CD14-positive monocyte (primary cell): Measurements from ENCODE around the gene SPNS3. TPM values are rescaled to one million over a fixed set of nuclear protein-coding genes. Genes with fewer than 3 reads are reported as not detected.

Source experiments
- DNase-seq, 3 donors: peaks; one replicate each; pipeline ENCODE4 v3.0.0-alpha.2; 2011 to 2022
- H2AFZ ChIP-seq: 2 replicates; pipeline ENCODE4 v1.6.0; 2012; ENCODE audit warnings: mild to moderate bottlenecking, low read depth, low read length, inconsistent platforms; ENCODE audit not compliant: insufficient read depth, poor library complexity, severe bottlenecking
- H3K27ac ChIP-seq, 2 donors: 1 replicate in 1 of 2; 2 replicates in 1 of 2; pipeline ENCODE4 v1.5.1; 2012 to 2013; ENCODE audit warnings: low read length in 2 of 2, control low read depth in 1 of 2, inconsistent platforms in 1 of 2, low read depth in 1 of 2, mild to moderate bottlenecking in 1 of 2
- H3K27me3 ChIP-seq, 2 donors: one replicate each; pipeline versions ENCODE4 v1.6.0 to v1.6.1; 2011 to 2013; ENCODE audit warnings: low read length in 2 of 2; ENCODE audit not compliant: control insufficient read depth in 2 of 2, insufficient read depth in 2 of 2
- H3K36me3 ChIP-seq, 2 donors: replicated peaks in 1 of 2; 1 replicate in 1 of 2; 2 replicates in 1 of 2; pipeline versions ENCODE4 v1.5.1 to v1.6.1; 2012 to 2013; ENCODE audit warnings: low read length in 2 of 2, control low read depth in 1 of 2, inconsistent platforms in 1 of 2, mild to moderate bottlenecking in 1 of 2; ENCODE audit not compliant: insufficient read depth in 2 of 2, control insufficient read depth in 1 of 2
- H3K4me1 ChIP-seq, 2 donors: 1 replicate in 1 of 2; 2 replicates in 1 of 2; pipeline versions ENCODE4 v1.5.1 to v1.6.1; 2012 to 2013; ENCODE audit warnings: low read length in 2 of 2, control low read depth in 1 of 2, inconsistent platforms in 1 of 2, mild to moderate bottlenecking in 1 of 2, moderate library complexity in 1 of 2; ENCODE audit not compliant: insufficient read depth in 2 of 2, control insufficient read depth in 1 of 2
- H3K4me2 ChIP-seq: replicated peaks from 2 replicates; pipeline ENCODE3; 2012; ENCODE audit warnings: low read length, moderate library complexity, mild to moderate bottlenecking; ENCODE audit not compliant: poor library complexity, severe bottlenecking; ENCODE audit errors: extremely low read depth
- H3K4me3 ChIP-seq, 3 experiments: fragments of 200-600 bp in 1 of 3; sonication (generic) in 1 of 3; replicated peaks in 1 of 3; 1 replicate in 2 of 3; 2 replicates in 1 of 3; pipeline ENCODE4 v1.5.1; 2011 to 2013; ENCODE audit warnings: low read length in 3 of 3, mild to moderate bottlenecking in 3 of 3, control low read depth in 2 of 3, low read depth in 2 of 3, inconsistent platforms in 1 of 3, moderate library complexity in 1 of 3
- H3K79me2 ChIP-seq: 2 replicates; pipeline ENCODE4 v1.6.0; 2012; ENCODE audit warnings: mild to moderate bottlenecking, control low read depth, inconsistent platforms, low read length, moderate library complexity; ENCODE audit not compliant: insufficient read depth
- H3K9ac ChIP-seq: 2 replicates; pipeline ENCODE4 v1.6.0; 2017; ENCODE audit warnings: low read length, mild to moderate bottlenecking; ENCODE audit not compliant: insufficient read depth, poor library complexity, severe bottlenecking
- H3K9me3 ChIP-seq, 2 donors: replicated peaks in 1 of 2; 1 replicate in 1 of 2; 2 replicates in 1 of 2; pipeline versions ENCODE4 v1.5.1 to v1.6.1; 2012 to 2013; ENCODE audit warnings: low read length in 2 of 2, control low read depth in 1 of 2; ENCODE audit not compliant: control insufficient read depth in 1 of 2, insufficient read depth in 1 of 2
- H4K20me1 ChIP-seq: 2 replicates; pipeline ENCODE4 v1.6.0; 2012; ENCODE audit warnings: mild to moderate bottlenecking, low read length, control low read depth, moderate library complexity; ENCODE audit not compliant: insufficient read depth
- H3K27ac Mint-ChIP-seq, 7 donors: one replicate each; pipeline ENCODE4 v1.8.0; 2020; ENCODE audit warnings: mild to moderate bottlenecking in 7 of 7, mixed read lengths in 7 of 7, moderate library complexity in 6 of 7, inconsistent platforms in 2 of 7
- H3K27me3 Mint-ChIP-seq, 3 donors: one replicate each; pipeline ENCODE4 v1.8.0; 2021 to 2022; ENCODE audit warnings: low read depth in 3 of 3, mild to moderate bottlenecking in 3 of 3, mixed read lengths in 3 of 3, moderate library complexity in 3 of 3, inconsistent platforms in 1 of 3
- H3K36me3 Mint-ChIP-seq, 2 donors: one replicate each; pipeline ENCODE4 v1.8.0; 2020; ENCODE audit warnings: mixed read lengths in 2 of 2, inconsistent platforms in 1 of 2, mild to moderate bottlenecking in 1 of 2
- H3K4me1 Mint-ChIP-seq: one replicate; pipeline ENCODE4 v1.8.0; 2020; ENCODE audit warnings: mild to moderate bottlenecking, mixed read lengths
- H3K4me3 Mint-ChIP-seq, 2 donors: one replicate each; pipeline ENCODE4 v1.8.0; 2020; ENCODE audit warnings: mild to moderate bottlenecking in 2 of 2, mixed read lengths in 2 of 2, moderate library complexity in 1 of 2
- H3K9me3 Mint-ChIP-seq, 7 donors: one replicate each; pipeline ENCODE4 v1.8.0; 2020 to 2022; ENCODE audit warnings: mixed read lengths in 7 of 7, mild to moderate bottlenecking in 6 of 7, moderate library complexity in 6 of 7, inconsistent platforms in 2 of 7
- CTCF ChIP-seq: fragments of 200-600 bp; IDR thresholded peaks from one replicate; pipeline ENCODE4 v1.8.0; 2022; ENCODE audit warnings: antibody characterized with exemption, mild to moderate bottlenecking
- WGBS: methylation state at CpG from one replicate; pipeline ENCODE4 v1.1.5; 2013; ENCODE audit warnings: missing lambda C conversion rate; ENCODE audit not compliant: insufficient coverage; 5-methylcytosine and 5-hydroxymethylcytosine counted together
- intact Hi-C, 2 donors: fragments of 100-400 bp; cut with micrococcal nuclease; formaldehyde crosslinking; loops; one replicate each; pipeline versions ENCODE4 v1.15.0 to v1.15.1; 2023
- polyA plus RNA-seq, 3 donors: library from polyadenylated mRNA; depleted of rRNA in 1 of 3; unstranded in 2 of 3; stranded (reverse) in 1 of 3; fragments of 300-500 nt in 2 of 3; fragments of >200 nt in 1 of 3; fragmentation: Illumina TruSeq in 2 of 3; gene quantifications; 1 replicate in 2 of 3; 2 replicates in 1 of 3; pipeline ENCODE4 v1.2.3, GENCODE V29; 2012 to 2021

SPNS3 gene
- polyA plus RNA-seq, 3 donors = 2.3 to 5.7 (median 4.5) TPM

- intact Hi-C loops = no loop called here
- Histone ChIP-seq H3K9ac (no peak overlapping the region), H3K79me2 (no peaks in the 10 kb centered on the region), H3K9me3 (no peaks in the 10 kb centered on the region), H3K4me3 (no peak overlapping the region), H3K4me1 (peaks cover 21 to 28% of the 10 kb centered on the region in 2 donors), H4K20me1 (no peaks in the 10 kb centered on the region), H2AFZ (no peak overlapping the region), H3K36me3 (no peaks in the 10 kb centered on the region), H3K27ac (no peak overlapping the region), H3K4me2 (no peak overlapping the region), H3K27me3 (peaks cover 0 to 3% of the 10 kb centered on the region in 2 donors)
- H3K4me1 Mint-ChIP-seq = peaks cover 37% of the 10 kb centered on the region
- H3K36me3 Mint-ChIP-seq = no peaks in the 10 kb centered on the region
- no peak for DNase-seq
- H3K9me3 Mint-ChIP-seq = peaks cover 0 to 1% (median 0%) of the 10 kb centered on the region in 7 donors
- no peak overlapping the region for H3K27ac Mint-ChIP-seq
- WGBS = 47% methylated on average over 7 of the region's 13 CpGs
- peaks cover 15 to 38% (median 19%) of the 10 kb centered on the region in 3 donors for H3K27me3 Mint-ChIP-seq
- H3K4me3 Mint-ChIP-seq = no peak overlapping the region
- no peak for TF ChIP-seq CTCF
These were observed 72.6 kb downstream of the SPNS3 start for GRCh38 chr17:4506175-4506813.

GRCh38 chr17:4506892-4507291 lies 73.2 kb downstream of the SPNS3 start:
- Mint-ChIP-seq H3K4me1 (peaks cover 41% of the 10 kb centered on the region), H3K9me3 (no peaks in the 10 kb centered on the region), H3K4me3 (no peak overlapping the region), H3K27me3 (peaks cover 10 to 35% (median 15%) of the 10 kb centered on the region in 3 donors), H3K36me3 (no peaks in the 10 kb centered on the region), H3K27ac (no peak overlapping the region)
- no peak overlapping the region for H3K27ac ChIP-seq
- no peak overlapping the region for H3K4me2 ChIP-seq
- WGBS = 92% methylated on average over 7 of the region's 8 CpGs
- H3K9me3 ChIP-seq = no peaks in the 10 kb centered on the region
- H3K4me1 ChIP-seq = peaks cover 22 to 29% of the 10 kb centered on the region in 2 donors
- no peaks in the 10 kb centered on the region for H3K36me3 ChIP-seq
- no peak for TF ChIP-seq CTCF
- intact Hi-C loops = no loop called here
- no peak overlapping the region for H3K9ac ChIP-seq
- no peaks in the 10 kb centered on the region for H3K79me2 ChIP-seq
- DNase-seq = no peak
- H3K4me3 ChIP-seq = no peak overlapping the region
- H4K20me1 ChIP-seq = no peaks in the 10 kb centered on the region
- no peak overlapping the region for H2AFZ ChIP-seq
- H3K27me3 ChIP-seq = no peaks in the 10 kb centered on the region
